Keratinocyte (primary cell): ENCODE data around the gene VPS8. TPM values are rescaled to one million over a fixed set of nuclear protein-coding genes. Genes with fewer than 3 reads are reported as not detected.

Experiments used
- DNase-seq: peaks from one replicate; pipeline ENCODE4 v3.0.0-alpha.2; 2011; ENCODE audit warnings: low read depth, missing footprints, low spot score
- FAIRE-seq: peaks from 2 replicates; lab custom pipeline; 2011; peaks lifted over from hg19 to GRCh38; lab: Jason Lieb, UNC
- H2AFZ ChIP-seq: 2 replicates; pipeline ENCODE4 v1.6.0; 2012; ENCODE audit warnings: low read length, control low read depth, inconsistent platforms; ENCODE audit not compliant: control insufficient read depth
- H3K27ac ChIP-seq: 2 replicates; pipeline ENCODE4 v1.5.1; 2011; ENCODE audit warnings: low read length; ENCODE audit not compliant: control insufficient read depth, insufficient read depth
- H3K27me3 ChIP-seq: 3 replicates; pipeline ENCODE4 v1.6.0; 2011; ENCODE audit warnings: low read length; ENCODE audit not compliant: control insufficient read depth, insufficient read depth; ENCODE audit errors: extremely low read depth
- H3K36me3 ChIP-seq, 2 experiments: 2 replicates in 1 of 2; 3 replicates in 1 of 2; pipeline ENCODE4 v1.5.1; 2011; ENCODE audit warnings: low read length in 2 of 2, mild to moderate bottlenecking in 1 of 2; ENCODE audit not compliant: control insufficient read depth in 2 of 2, insufficient read depth in 2 of 2; ENCODE audit errors: extremely low read depth in 1 of 2
- H3K4me1 ChIP-seq: 3 replicates; pipeline ENCODE4 v1.5.1; 2011; ENCODE audit warnings: low read length; ENCODE audit not compliant: control insufficient read depth, insufficient read depth; ENCODE audit errors: extremely low read depth
- H3K4me2 ChIP-seq: 3 replicates; pipeline ENCODE4 v1.6.0; 2011; ENCODE audit warnings: low read depth, low read length; ENCODE audit not compliant: control insufficient read depth, insufficient read depth; ENCODE audit errors: extremely low read depth
- H3K4me3 ChIP-seq, 3 experiments: fragments of 200-600 bp in 1 of 3; sonication (generic) in 1 of 3; 2 replicates in 2 of 3; 3 replicates in 1 of 3; pipeline ENCODE4 v1.5.1; 2011 to 2016; ENCODE audit warnings: low read length in 3 of 3, mild to moderate bottlenecking in 3 of 3, control low read depth in 2 of 3, inconsistent platforms in 1 of 3, low read depth in 1 of 3, mixed read lengths in 1 of 3, mixed run types in 1 of 3, moderate library complexity in 1 of 3; ENCODE audit not compliant: control insufficient read depth in 2 of 3, insufficient read depth in 2 of 3; ENCODE audit errors: extremely low read depth in 1 of 3
- H3K79me2 ChIP-seq: 2 replicates; pipeline ENCODE4 v1.6.0; 2012; ENCODE audit warnings: low read length; ENCODE audit not compliant: control insufficient read depth, insufficient read depth
- H3K9ac ChIP-seq: 3 replicates; pipeline ENCODE4 v1.6.0; 2011; ENCODE audit warnings: low read length; ENCODE audit not compliant: control insufficient read depth, insufficient read depth; ENCODE audit errors: extremely low read depth
- H3K9me1 ChIP-seq: 3 replicates; pipeline ENCODE4 v1.6.0; 2011; ENCODE audit warnings: low read length; ENCODE audit not compliant: control insufficient read depth, insufficient read depth; ENCODE audit errors: extremely low read depth
- H3K9me3 ChIP-seq: 2 replicates; pipeline ENCODE4 v1.5.1; 2012; ENCODE audit warnings: low read depth, low read length; ENCODE audit not compliant: control insufficient read depth
- H4K20me1 ChIP-seq: 3 replicates; pipeline ENCODE4 v1.6.0; 2011; ENCODE audit warnings: low read length; ENCODE audit not compliant: control insufficient read depth, insufficient read depth; ENCODE audit errors: extremely low read depth
- EZH2 ChIP-seq: IDR thresholded peaks from one replicate; pipeline ENCODE4 v1.6.1; 2012; ENCODE audit warnings: inconsistent platforms, mild to moderate bottlenecking, low read length, moderate library complexity
- dilution Hi-C: fragments of 300-500 bp; cut with MboI; formaldehyde crosslinking; loops from one replicate; pipeline ENCODE4 v1.7.0; 2020; ENCODE audit warnings: low sequenced_read_pairs; ENCODE audit not compliant: extremely low pct_ligation_motif_present
- polyA plus RNA-seq, 5 experiments: library from polyadenylated mRNA; depleted of rRNA in 3 of 5; stranded (reverse) in 3 of 5; stranded (forward) in 1 of 5; unstranded in 1 of 5; fragments of >200 nt; gene quantifications; 1 replicate in 1 of 5; 2 replicates in 3 of 5; 3 replicates in 1 of 5; pipeline versions ENCODE4 v1.2.1 to v1.2.3, GENCODE V29; 2011 to 2012; ENCODE audit warnings: missing spikeins in 2 of 5, low read depth in 1 of 5, low replicate concordance in 1 of 5
- TF ChIP-seq, protein P1 (sequence below), 3 experiments: IDR thresholded peaks in 1 of 3; conservative IDR thresholded peaks in 1 of 3; optimal IDR thresholded peaks in 1 of 3; 2 replicates in 2 of 3; 3 replicates in 1 of 3; pipeline versions ENCODE3 to v1.5.1; 2011; ENCODE audit warnings: low read length in 3 of 3, mild to moderate bottlenecking in 3 of 3, moderate library complexity in 2 of 3, control low read depth in 1 of 3, inconsistent platforms in 1 of 3; ENCODE audit not compliant: insufficient read depth in 2 of 3; ENCODE audit errors: extremely low read depth in 1 of 3

Gene VPS8
- polyA plus RNA-seq, 1 donor (not counting 4 experiments of a cell fraction or from before 2014, with no cell fraction given), result 28.4 TPM

DNA sequence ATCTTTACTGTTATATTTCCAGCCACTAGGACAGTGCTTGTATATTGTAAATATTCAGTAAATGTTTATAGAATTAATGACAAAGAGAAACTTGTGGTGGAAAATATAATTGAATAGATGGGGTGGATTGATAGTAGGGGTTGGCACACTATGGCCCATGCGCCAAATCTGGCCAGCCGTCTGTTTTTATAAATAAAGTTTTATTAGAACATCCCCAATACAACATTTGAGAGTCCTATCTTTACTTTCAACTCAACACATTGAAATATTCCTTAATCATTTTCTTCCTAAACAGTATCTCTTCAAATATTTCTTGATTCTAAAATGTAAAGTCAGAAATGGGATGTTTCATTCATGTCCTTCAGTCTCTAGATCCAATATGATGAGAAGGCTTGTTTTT, 45.1 kb downstream of the VPS8 start:
- Histone ChIP-seq H3K4me1 (no peaks in the 10 kb centered on the region), H3K9me1 (no peaks in the 10 kb centered on the region), H3K9me3 (no peaks in the 10 kb centered on the region), H3K4me3 (no peak overlapping the region), H2AFZ (no peak overlapping the region), H3K36me3 (peaks cover 5 to 7% of the 10 kb centered on the region in 2 experiments), H3K27me3 (no peaks in the 10 kb centered on the region), H3K79me2 (no peaks in the 10 kb centered on the region), H3K9ac (no peak overlapping the region), H4K20me1 (no peaks in the 10 kb centered on the region), H3K27ac (no peak overlapping the region), H3K4me2 (no peak overlapping the region)
- no peak for DNase-seq
- no peak for FAIRE-seq
- TF ChIP-seq EZH2, result no peak
- TF ChIP-seq, protein P1, sequence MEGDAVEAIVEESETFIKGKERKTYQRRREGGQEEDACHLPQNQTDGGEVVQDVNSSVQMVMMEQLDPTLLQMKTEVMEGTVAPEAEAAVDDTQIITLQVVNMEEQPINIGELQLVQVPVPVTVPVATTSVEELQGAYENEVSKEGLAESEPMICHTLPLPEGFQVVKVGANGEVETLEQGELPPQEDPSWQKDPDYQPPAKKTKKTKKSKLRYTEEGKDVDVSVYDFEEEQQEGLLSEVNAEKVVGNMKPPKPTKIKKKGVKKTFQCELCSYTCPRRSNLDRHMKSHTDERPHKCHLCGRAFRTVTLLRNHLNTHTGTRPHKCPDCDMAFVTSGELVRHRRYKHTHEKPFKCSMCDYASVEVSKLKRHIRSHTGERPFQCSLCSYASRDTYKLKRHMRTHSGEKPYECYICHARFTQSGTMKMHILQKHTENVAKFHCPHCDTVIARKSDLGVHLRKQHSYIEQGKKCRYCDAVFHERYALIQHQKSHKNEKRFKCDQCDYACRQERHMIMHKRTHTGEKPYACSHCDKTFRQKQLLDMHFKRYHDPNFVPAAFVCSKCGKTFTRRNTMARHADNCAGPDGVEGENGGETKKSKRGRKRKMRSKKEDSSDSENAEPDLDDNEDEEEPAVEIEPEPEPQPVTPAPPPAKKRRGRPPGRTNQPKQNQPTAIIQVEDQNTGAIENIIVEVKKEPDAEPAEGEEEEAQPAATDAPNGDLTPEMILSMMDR (optimal IDR thresholded peaks at IDR 0.05 in 1 of 3, IDR thresholded peaks at IDR 0.05 in 1 of 3, conservative IDR thresholded peaks at IDR 0.05 in 1 of 3; ENCODE audit: extremely low read depth in 1 of 3, insufficient read depth in 2 of 3, low read length in 3 of 3), result no peak
- dilution Hi-C loops, result no loop called here

- H3K9me1 ChIP-seq, result no peaks in the 10 kb centered on the region
- DNase-seq (no peak), FAIRE-seq (no peak)
- no peaks in the 10 kb centered on the region for H3K27me3 ChIP-seq
- no peak overlapping the region for H3K9ac ChIP-seq
- TF ChIP-seq, protein P1 (optimal IDR thresholded peaks at IDR 0.05 in 1 of 3, IDR thresholded peaks at IDR 0.05 in 1 of 3, conservative IDR thresholded peaks at IDR 0.05 in 1 of 3; ENCODE audit: extremely low read depth in 1 of 3, insufficient read depth in 2 of 3, low read length in 3 of 3), result no peak
- no peak for TF ChIP-seq EZH2
- no peak overlapping the region for H3K4me3 ChIP-seq
- no peak overlapping the region for H3K4me2 ChIP-seq
- H3K79me2 ChIP-seq, result no peaks in the 10 kb centered on the region
- no peak overlapping the region for H2AFZ ChIP-seq
- dilution Hi-C loops, result no loop called here
- H3K27ac ChIP-seq, result no peak overlapping the region
- no peaks in the 10 kb centered on the region for H3K9me3 ChIP-seq
- no peaks in the 10 kb centered on the region for H3K4me1 ChIP-seq
- H3K36me3 ChIP-seq, result peaks cover 0 to 13% of the 10 kb centered on the region in 2 experiments
- H4K20me1 ChIP-seq, result no peaks in the 10 kb centered on the region
These were observed 52.0 kb downstream of the VPS8 start for GRCh38 chr3:184864000-184864399.
